ENCODE results near the gene MS4A2.

MS4A2 gene

DNA sequence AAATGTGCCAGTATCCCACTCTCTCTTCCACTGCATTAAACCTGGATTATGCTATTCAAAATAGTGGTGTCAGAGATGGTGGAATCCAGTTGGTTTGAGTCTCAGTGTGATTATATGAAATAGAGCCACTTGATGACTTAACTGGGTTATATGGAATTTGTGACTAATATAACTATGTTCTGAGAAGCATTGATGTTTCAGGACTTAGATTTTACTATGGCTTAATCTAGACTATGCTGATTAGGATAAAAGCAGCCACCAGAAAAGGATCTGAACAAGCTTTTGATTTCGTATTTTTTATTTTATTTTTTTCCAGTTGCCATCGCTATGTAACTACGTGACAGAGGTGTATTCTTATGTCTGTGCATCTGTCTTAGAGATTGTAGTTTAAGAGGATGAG is 55.3 kb downstream of the MS4A2 start:
- DNase-seq (ENCODE audit: extremely low spot score) = no peak
- ChIA-PET CTCF (no interaction called here), POLR2A (no interaction called here)
- TF ChIP-seq FOXM1 (IDR thresholded peaks at IDR 0.05; ENCODE audit: borderline replicate concordance) (no peak), BHLHE40 (IDR thresholded peaks at IDR 0.05; ENCODE audit: borderline replicate concordance) (no peak), HDGF (IDR thresholded peaks at IDR 0.05; ENCODE audit: borderline replicate concordance) (no peak), NFRKB (IDR thresholded peaks at IDR 0.05) (no peak), ZNF384 (IDR thresholded peaks at IDR 0.05) (no peak), SP1 (IDR thresholded peaks at IDR 0.05) (no peak), ELF4 (IDR thresholded peaks at IDR 0.05) (no peak)
- TF ChIP-seq, protein P1, sequence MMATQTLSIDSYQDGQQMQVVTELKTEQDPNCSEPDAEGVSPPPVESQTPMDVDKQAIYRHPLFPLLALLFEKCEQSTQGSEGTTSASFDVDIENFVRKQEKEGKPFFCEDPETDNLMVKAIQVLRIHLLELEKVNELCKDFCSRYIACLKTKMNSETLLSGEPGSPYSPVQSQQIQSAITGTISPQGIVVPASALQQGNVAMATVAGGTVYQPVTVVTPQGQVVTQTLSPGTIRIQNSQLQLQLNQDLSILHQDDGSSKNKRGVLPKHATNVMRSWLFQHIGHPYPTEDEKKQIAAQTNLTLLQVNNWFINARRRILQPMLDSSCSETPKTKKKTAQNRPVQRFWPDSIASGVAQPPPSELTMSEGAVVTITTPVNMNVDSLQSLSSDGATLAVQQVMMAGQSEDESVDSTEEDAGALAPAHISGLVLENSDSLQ (IDR thresholded peaks at IDR 0.05) = no peak

DNA sequence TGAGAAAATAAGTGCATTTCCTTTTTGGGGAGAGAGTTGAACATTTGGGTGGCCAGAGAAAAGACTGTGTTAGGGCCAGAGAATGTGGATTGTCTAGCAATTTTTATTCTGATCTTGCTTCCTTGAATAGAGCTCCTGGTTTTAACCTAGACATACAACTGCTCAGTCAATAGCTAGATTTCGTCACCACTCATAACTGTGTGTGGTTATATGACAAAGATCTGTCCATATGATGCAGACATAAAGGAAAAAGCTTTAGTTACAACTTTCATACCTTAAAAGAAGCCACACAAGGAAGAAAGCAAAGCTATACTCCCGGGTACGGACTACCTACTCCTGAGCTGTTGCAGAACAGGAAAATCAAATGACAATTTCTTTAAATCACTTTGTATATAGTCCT is 57.2 kb downstream of the MS4A2 start:
- TF ChIP-seq SUZ12 (IDR thresholded peaks at IDR 0.05) (no peak), FOXA1 (IDR thresholded peaks at IDR 0.05) (no peak), ELF4 (IDR thresholded peaks at IDR 0.05) (no peak), ARNT (IDR thresholded peaks at IDR 0.05) (no peak)
- CTCF ChIA-PET = no interaction called here

More for the DNA sequence above, 57.2 kb downstream of the MS4A2 start:
- POLR2A ChIA-PET = no interaction called here
- DNase-seq (ENCODE audit: extremely low spot score) = no peak

Data from HEK293T (cell line).